Keratinocyte (primary cell): ENCODE results near the gene MKRN2.

Source experiments
- CTCF ChIP-seq, 3 experiments: IDR thresholded peaks in 1 of 3; conservative IDR thresholded peaks in 1 of 3; optimal IDR thresholded peaks in 1 of 3; 2 replicates in 2 of 3; 3 replicates in 1 of 3; pipeline versions ENCODE3 to v1.5.1; 2011; ENCODE audit warnings: low read length in 3 of 3, mild to moderate bottlenecking in 3 of 3, moderate library complexity in 2 of 3, control low read depth in 1 of 3, inconsistent platforms in 1 of 3; ENCODE audit not compliant: insufficient read depth in 2 of 3; ENCODE audit errors: extremely low read depth in 1 of 3
- EZH2 ChIP-seq: IDR thresholded peaks from one replicate; pipeline ENCODE4 v1.6.1; 2012; ENCODE audit warnings: inconsistent platforms, mild to moderate bottlenecking, low read length, moderate library complexity

DNA sequence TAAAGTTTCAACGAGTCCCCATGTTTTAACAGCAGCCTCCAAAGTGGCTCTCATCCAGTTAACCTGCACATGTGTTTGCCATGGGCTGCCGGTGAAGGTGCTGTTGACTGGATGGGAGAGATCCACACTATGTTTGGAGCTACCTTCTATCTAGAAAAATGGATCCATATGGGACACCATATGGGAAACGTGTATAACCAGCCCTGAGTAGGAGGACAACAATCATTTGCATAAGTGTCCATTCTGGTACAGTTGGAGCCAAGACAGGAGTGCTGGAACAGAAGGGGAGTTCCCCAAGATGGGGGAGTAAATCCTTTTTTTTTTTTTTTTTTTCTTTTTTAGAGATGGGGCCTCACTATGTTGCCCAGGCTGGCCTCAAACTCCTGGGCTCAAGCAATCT lies 36.6 kb downstream of the MKRN2 start:
- no peak for TF ChIP-seq CTCF (optimal IDR thresholded peaks at IDR 0.05 in 1 of 3, IDR thresholded peaks at IDR 0.05 in 1 of 3, conservative IDR thresholded peaks at IDR 0.05 in 1 of 3; ENCODE audit: extremely low read depth in 1 of 3, insufficient read depth in 2 of 3, low read length in 3 of 3)
- no peak for TF ChIP-seq EZH2
